Transverse colon (tissue), 3 donors: ENCODE measurements around the gene IL36RN.

ENCODE experiments used
- CTCF ChIP-seq, 5 experiments: fragments of 200-600 bp in 3 of 5; fragments of 450-650 bp in 2 of 5; sonication (generic) in 3 of 5; IDR thresholded peaks; 1 replicate in 2 of 5; 2 replicates in 3 of 5; pipeline ENCODE4 v1.5.1; 2016 to 2017; ENCODE audit warnings: antibody characterized with exemption in 5 of 5, inconsistent platforms in 3 of 5, mild to moderate bottlenecking in 2 of 5, moderate library complexity in 1 of 5
- EP300 ChIP-seq: sonication (generic); formaldehyde crosslinking; IDR thresholded peaks from one replicate; pipeline ENCODE4 v1.6.1; 2017; ENCODE audit warnings: antibody characterized with exemption, low read depth
- POLR2A ChIP-seq: fragments of 450-650 bp; IDR thresholded peaks from one replicate; pipeline ENCODE4 v1.6.1; 2016; ENCODE audit warnings: antibody characterized with exemption, mild to moderate bottlenecking, moderate library complexity

GRCh38 chr2:113010088-113010487, 48.9 kb upstream of the IL36RN start:
- no peak for TF ChIP-seq CTCF (IDR thresholded peaks at IDR 0.05)
- no peak for TF ChIP-seq POLR2A
- no peak for TF ChIP-seq EP300
